ENCODE measurements around the gene SCAMP3.
"Not testable (repeated sequence)": the region's sequence is repeated elsewhere in the genome, so short reads cannot be mapped to it uniquely, and the experiment has no call there.

SCAMP3 gene

GRCh38 chr1:155255243-155256007 lies 6.7 kb downstream of the SCAMP3 start, which contains the start of gene ENTREP3:
TSS of gene ENTREP3 (minus strand) at chr1:155255483. CDS start at chr1:155254877, 606 bp downstream.
- DNase-seq (ENCODE audit: low read depth in 2 of 2): peak in 1 of 2 donors; percentile 47

GRCh38 chr1:155254714-155255242 lies 7.4 kb downstream of the SCAMP3 start:
- DNase-seq (ENCODE audit: low read depth in 2 of 2): no peak

GRCh38 chr1:155254228-155254713 lies 7.9 kb downstream of the SCAMP3 start:
- DNase-seq (ENCODE audit: low read depth in 2 of 2): no peak

GRCh38 chr1:155253797-155254196 lies 8.4 kb downstream of the SCAMP3 start:
- DNase-seq (ENCODE audit: low read depth in 2 of 2): no peak

- DNase-seq (ENCODE audit: low read depth in 2 of 2): no peak
These were observed 9.0 kb downstream of the SCAMP3 start for GRCh38 chr1:155253208-155253607.

- DNase-seq (ENCODE audit: low read depth in 2 of 2): no peak
These were observed 10.6 kb downstream of the SCAMP3 start for GRCh38 chr1:155251566-155251965.

- peak; percentile 88 to 96 for DNase-seq (ENCODE audit: low read depth in 2 of 2)
These were observed 11.3 kb downstream of the SCAMP3 start for GRCh38 chr1:155250633-155251449.

GRCh38 chr1:155250246-155250632 lies 11.9 kb downstream of the SCAMP3 start:
- DNase-seq (ENCODE audit: low read depth in 2 of 2): no peak

GRCh38 chr1:155247667-155248553 lies 14.2 kb downstream of the SCAMP3 start:
- DNase-seq (ENCODE audit: low read depth in 2 of 2): no peak

GRCh38 chr1:155246796-155247195 lies 15.4 kb downstream of the SCAMP3 start:
- DNase-seq (ENCODE audit: low read depth in 2 of 2): not testable (repeated sequence)

- no peak for DNase-seq (ENCODE audit: low read depth in 2 of 2)
These were observed 17.0 kb downstream of the SCAMP3 start for GRCh38 chr1:155245163-155245524.

- DNase-seq (ENCODE audit: low read depth in 2 of 2): peak; percentile 84 to 86
These were observed 17.6 kb downstream of the SCAMP3 start for GRCh38 chr1:155244368-155245162.

- no peak for DNase-seq (ENCODE audit: low read depth in 2 of 2)
These were observed 19.3 kb downstream of the SCAMP3 start for GRCh38 chr1:155242805-155243358.

- no peak for DNase-seq (ENCODE audit: low read depth in 2 of 2)
These were observed 20.3 kb downstream of the SCAMP3 start for GRCh38 chr1:155241841-155242264.

- peak in 1 of 2 donors; percentile 42 for DNase-seq (ENCODE audit: low read depth in 2 of 2)
These were observed 21.0 kb downstream of the SCAMP3 start for GRCh38 chr1:155241069-155241679.

GRCh38 chr1:155236451-155236850 lies 25.7 kb downstream of the SCAMP3 start:
- DNase-seq (ENCODE audit: low read depth in 2 of 2): no peak

GRCh38 chr1:155235375-155235774 lies 26.8 kb downstream of the SCAMP3 start:
- DNase-seq (ENCODE audit: low read depth in 2 of 2): not testable (repeated sequence)

- not testable (repeated sequence) for DNase-seq (ENCODE audit: low read depth in 2 of 2)
These were observed 28.7 kb downstream of the SCAMP3 start for GRCh38 chr1:155233502-155233901.

Measured in stimulated activated CD8-positive, alpha-beta memory T cell treated with anti-CD3 and anti-CD28 coated beads, Interleukin-7, amount 100 ng/mL, for 1 hour (primary cell).